GM18951 (cell line): Measurements from ENCODE around the gene AFF3.
"Not testable (repeated sequence)": the region's sequence is repeated elsewhere in the genome, so short reads cannot be mapped to it uniquely, and the experiment has no call there.

Source experiments
- POLR2A ChIP-seq: IDR thresholded peaks from 4 replicates; pipeline ENCODE4 v1.6.1; 2011; ENCODE audit warnings: mild to moderate bottlenecking; ENCODE audit not compliant: insufficient read length, insufficient read depth; ENCODE audit errors: extremely low read depth
- in situ Hi-C: fragments of 300-500 bp; cut with MboI; formaldehyde crosslinking; loops from one replicate; pipeline ENCODE4 v1.12.0; 2022; ENCODE audit warnings: low sequenced_read_pairs, mixed read lengths, inconsistent platforms; ENCODE audit not compliant: unreplicated experiment

AFF3 gene

DNA sequence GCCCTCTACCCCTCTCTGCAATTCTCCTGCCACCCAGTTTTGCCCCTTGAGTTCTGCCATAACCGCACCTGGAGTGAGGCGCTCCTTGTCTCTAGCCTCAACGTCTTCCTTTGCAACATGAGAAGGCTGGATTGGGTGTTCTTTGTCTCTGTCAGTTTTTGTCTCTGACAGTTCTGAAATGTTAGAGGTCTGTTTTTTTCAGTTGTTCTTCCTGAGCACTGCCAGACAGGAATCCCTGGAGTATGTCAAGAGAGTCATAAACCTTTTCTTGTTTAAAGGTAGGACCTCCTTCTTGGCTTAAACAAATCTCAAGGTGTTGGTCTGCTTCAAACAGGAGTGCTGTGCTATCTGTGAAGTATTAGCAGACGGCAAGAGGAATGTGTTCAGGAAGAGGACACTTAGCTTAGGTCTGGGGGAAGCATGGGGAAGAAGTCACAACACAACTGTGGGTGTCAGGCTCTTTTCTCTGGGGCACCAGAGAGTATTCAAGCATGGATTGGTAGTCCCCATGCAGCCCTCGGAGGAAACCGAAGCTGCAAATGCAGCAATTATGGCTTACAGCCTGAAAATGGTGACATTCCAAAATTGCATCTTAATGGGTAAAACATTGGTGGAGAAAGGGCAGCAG lies 32.3 kb downstream of the AFF3 start:
- in situ Hi-C loops, result no loop called here

GRCh38 chr2:100108648-100109020 lies 33.8 kb downstream of the AFF3 start:
- in situ Hi-C loops, result not testable (repeated sequence)

More for the DNA sequence above, 32.3 kb downstream of the AFF3 start:
- TF ChIP-seq POLR2A, result no peak

DNA sequence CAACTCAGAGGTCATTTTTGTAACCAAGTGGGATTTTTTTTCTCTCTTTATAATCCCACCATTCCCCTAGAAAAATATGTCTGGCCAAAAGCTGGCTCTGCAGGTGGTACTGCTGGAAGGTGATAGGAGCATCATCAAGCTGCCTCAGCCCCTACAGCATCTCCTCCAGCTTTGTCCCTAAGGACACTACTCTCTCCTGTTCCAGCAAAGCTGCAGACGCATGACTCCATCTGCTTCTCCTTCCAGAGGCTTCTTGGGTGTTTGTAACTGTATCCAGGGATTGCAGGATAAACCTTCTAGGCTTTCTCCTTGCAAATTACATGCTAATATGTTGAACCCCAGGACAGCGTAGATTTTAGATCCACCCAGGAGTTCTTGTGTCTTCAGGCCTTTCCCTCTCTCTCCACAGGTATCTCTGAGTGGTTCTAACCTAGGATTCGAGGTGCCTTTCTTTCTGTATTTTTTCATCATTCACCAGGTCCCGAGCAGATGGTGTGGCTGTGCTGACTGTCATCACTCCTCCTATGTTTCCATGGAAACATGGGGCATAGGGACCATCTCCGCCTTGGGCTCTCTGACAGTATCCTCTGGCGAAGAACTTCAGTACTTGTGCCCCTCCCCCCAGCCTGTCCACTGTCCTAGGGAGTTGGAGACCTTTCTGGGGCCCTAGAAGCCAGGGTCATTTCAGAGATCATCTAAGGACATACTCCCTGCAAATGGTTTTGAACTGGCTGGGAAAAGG lies 34.3 kb downstream of the AFF3 start:
- TF ChIP-seq POLR2A, result no peak
- in situ Hi-C loops, result no loop called here

GRCh38 chr2:100107440-100107839 lies 35.0 kb downstream of the AFF3 start:
- in situ Hi-C loops, result no loop called here
- no peak for TF ChIP-seq POLR2A

- TF ChIP-seq POLR2A, result no peak
These were observed 35.9 kb downstream of the AFF3 start for GRCh38 chr2:100106460-100106859.

GRCh38 chr2:100105678-100106054 lies 36.7 kb downstream of the AFF3 start:
- in situ Hi-C loops, result no loop called here
- no peak for TF ChIP-seq POLR2A

More at GRCh38 chr2:100106460-100106859, 35.9 kb downstream of the AFF3 start:
- in situ Hi-C loops, result no loop called here

- no peak for TF ChIP-seq POLR2A
- in situ Hi-C loops, result no loop called here
These were observed 37.4 kb downstream of the AFF3 start for GRCh38 chr2:100104718-100105677.

- in situ Hi-C loops, result not testable (repeated sequence)
These were observed 38.1 kb downstream of the AFF3 start for GRCh38 chr2:100104265-100104664.

DNA sequence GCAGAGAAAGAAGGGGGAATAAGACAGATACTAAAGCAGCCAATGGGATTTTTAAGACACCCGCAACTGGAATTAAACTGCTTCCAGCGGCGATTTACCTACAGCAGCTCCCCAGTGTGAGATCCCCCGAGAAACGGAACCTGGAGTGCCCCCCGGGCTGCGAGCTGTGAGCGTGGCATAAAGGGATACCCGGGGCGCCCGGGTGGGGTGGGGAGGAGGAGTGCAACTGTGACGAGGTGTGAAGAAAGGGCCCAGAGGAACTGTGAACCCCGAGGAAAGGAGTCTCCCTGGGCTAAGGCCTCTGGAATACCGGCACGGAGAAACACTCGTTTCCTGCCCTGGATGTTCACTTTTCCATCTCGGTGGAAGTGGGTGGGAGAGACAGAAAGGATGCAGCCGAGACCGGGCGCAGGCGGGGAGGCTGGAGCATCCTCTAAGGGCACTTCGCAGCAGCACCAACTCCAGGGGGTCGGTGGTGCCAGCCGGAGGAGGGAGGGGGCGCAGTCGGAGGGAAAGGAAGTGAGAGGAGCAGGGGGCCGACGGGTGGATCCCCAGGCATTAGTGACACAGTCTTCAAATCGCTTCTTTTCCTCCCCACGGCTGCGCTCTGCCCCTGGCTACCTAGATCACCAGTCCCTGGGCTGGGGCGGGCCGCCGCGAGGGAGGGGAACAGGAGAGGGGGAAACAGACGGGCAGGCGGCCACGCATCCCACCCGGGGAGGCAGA lies 38.7 kb downstream of the AFF3 start:
- in situ Hi-C loops, result not testable (repeated sequence)

DNA sequence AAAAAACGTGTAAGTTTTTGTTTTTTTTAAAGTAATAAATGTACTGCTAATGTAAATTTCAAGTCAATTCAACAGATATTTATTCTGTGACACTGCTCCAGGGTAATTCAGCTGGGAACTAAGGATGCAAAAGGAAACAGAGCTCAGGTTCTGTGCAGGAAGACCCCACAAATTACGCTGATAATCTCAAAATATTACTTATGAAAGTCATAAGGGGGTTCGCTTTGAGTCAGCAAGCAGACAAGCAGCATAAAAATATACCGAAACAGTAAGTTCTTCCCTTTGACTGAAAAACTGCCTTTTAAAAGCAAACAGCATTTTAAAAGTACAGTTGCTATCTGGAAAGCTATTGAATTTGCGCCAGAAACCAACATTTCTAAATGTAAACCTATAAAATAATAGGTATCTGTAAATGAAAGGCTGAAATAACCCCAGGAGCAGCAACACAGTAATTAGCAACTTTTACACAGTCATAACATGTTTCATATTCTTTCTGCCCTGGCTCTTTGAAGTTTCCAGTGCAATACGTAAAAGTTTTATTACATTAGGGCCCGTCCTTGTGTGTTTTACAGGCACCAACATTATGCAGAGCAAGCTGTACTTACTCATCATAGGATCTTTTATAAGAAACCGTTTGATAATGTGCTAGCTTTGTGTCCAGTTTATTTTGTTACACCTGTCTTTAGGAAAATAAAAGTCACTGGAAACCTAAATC lies 39.8 kb downstream of the AFF3 start:
- in situ Hi-C loops, result not testable (repeated sequence)

DNA sequence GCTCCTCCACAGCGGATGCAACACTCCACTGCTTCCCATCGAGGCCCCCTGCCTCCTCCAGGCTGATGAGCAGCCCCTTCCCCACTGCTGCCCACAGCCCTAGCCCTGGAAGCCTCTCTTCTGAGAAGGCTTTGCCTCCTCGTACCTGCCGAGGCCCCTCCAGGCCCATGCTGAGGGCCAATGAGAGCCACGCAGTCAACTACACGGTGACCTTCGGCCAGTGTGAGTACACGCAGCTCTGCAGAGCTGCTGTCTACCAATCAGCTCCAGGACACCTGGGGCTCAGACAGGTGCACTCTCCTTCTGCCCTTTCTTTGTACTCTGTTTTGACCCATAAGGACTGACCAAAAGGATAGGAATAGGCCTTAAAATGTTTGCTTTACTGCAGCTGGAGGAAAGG lies 43.5 kb downstream of the AFF3 start:
- in situ Hi-C loops, result not testable (repeated sequence)

DNA sequence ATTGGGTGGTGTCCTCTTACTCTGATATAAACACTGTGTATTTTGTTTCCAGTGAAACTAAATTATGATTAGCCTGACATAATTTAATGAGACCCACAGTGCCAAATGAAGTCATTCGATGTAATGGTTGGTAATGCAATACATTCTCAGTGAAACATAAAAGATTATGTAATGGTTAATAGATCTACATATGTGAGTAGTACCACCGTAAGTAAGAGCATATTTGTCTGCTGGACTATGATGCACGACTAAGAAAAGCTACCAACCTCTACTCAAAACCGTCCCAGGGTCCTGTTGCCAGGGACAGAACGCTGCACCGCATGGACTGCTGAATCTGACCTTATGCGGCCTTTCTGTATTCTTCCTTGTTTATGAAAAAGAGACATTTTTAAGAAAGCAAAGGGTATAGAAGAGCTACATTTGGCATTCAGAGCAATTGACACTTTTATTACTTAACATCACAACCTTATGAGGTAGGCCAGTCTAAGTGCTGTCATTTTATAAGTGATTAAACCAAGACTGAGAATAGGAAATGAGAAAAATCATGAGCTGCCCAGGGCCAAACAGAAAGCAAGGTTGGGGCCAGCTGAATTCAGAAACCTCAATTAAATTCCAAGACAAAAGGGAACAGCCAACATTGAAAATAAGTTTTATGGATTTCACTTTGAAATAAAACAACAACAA lies 44.6 kb downstream of the AFF3 start:
- in situ Hi-C loops, result not testable (repeated sequence)

GRCh38 chr2:100095845-100096244 lies 46.5 kb downstream of the AFF3 start:
- in situ Hi-C loops, result not testable (repeated sequence)

DNA sequence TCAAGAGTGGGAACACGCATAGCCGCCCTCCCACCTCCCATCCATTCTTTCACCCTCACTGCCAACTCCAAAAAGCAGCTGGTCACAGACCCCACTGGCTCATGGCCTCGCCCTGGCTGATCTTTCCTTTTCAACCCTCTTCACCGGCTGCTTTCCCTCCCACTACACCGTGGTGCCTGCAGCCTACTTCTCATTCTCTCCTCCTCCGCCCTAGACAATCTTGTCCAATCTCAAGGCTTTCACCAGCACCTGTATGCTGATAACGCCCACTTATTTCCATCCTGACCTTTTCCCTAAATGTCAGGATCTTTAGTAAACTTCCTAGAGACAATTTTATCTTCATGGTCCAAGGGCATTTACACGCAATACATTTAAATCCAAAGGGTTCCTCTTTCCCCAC lies 50.6 kb downstream of the AFF3 start:
- in situ Hi-C loops, result not testable (repeated sequence)

DNA sequence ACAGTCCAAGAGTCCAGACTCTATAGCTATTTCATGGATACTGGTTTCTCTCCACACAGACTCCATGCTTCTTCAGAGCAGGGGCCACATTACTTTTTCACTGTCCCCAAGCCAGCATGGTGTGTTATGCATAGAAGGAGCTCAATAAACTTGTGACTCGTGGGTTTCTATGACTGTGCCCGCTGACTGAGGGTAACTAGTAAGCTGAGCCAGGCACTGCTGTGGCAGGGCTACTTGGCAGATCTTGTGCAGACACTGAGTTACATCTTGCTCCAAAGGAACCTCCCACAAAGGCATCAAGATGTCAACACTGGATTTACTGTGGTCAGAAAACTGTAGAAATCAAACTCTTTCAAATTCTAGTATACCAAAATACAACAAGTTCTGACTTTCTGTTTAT lies 56.6 kb downstream of the AFF3 start:
- in situ Hi-C loops, result not testable (repeated sequence)

- in situ Hi-C loops, result not testable (repeated sequence)
These were observed 58.8 kb downstream of the AFF3 start for GRCh38 chr2:100083421-100084216.
